IPS DF 19.7 (cell line): ENCODE data around the gene FRMD3.

Experiments used
- DNase-seq: peaks from one replicate; pipeline ENCODE4 v3.0.0-alpha.2; 2013; ENCODE audit warnings: low read depth, low spot score

The FRMD3 gene

GRCh38 chr9:83473488-83473971 is 64.7 kb downstream of the FRMD3 start:
- DNase-seq = no peak

GRCh38 chr9:83472764-83473163 is 65.4 kb downstream of the FRMD3 start:
- DNase-seq = no peak

GRCh38 chr9:83472221-83472665 is 66.0 kb downstream of the FRMD3 start:
- DNase-seq = no peak

- DNase-seq = no peak
Observed at GRCh38 chr9:83471241-83471640, 67.0 kb downstream of the FRMD3 start.

- DNase-seq = no peak
Observed at GRCh38 chr9:83469722-83470121, 68.5 kb downstream of the FRMD3 start.

- no peak for DNase-seq
Observed at GRCh38 chr9:83468821-83469220, 69.4 kb downstream of the FRMD3 start.

- no peak for DNase-seq
Observed at GRCh38 chr9:83466877-83467276, 71.3 kb downstream of the FRMD3 start.

GRCh38 chr9:83466351-83466750 is 71.8 kb downstream of the FRMD3 start:
- DNase-seq = no peak

- no peak for DNase-seq
Observed at GRCh38 chr9:83459830-83460229, 78.4 kb downstream of the FRMD3 start.

- no peak for DNase-seq
Observed at GRCh38 chr9:83458530-83458929, 79.7 kb downstream of the FRMD3 start.

- no peak for DNase-seq
Observed at GRCh38 chr9:83457005-83457404, 81.2 kb downstream of the FRMD3 start.

GRCh38 chr9:83456226-83456625 is 82.0 kb downstream of the FRMD3 start:
- DNase-seq = no peak

- no peak for DNase-seq
Observed at GRCh38 chr9:83454076-83454475, 84.1 kb downstream of the FRMD3 start.

- DNase-seq = no peak
Observed at GRCh38 chr9:83451308-83451707, 86.9 kb downstream of the FRMD3 start.

- DNase-seq = no peak
Observed at GRCh38 chr9:83449983-83450382, 88.2 kb downstream of the FRMD3 start.

GRCh38 chr9:83449166-83449565 is 89.0 kb downstream of the FRMD3 start:
- no peak for DNase-seq

GRCh38 chr9:83448626-83449025 is 89.6 kb downstream of the FRMD3 start:
- no peak for DNase-seq

- DNase-seq = no peak
Observed at GRCh38 chr9:83447351-83447750, 90.8 kb downstream of the FRMD3 start.

- no peak for DNase-seq
Observed at GRCh38 chr9:83445703-83446265, 92.4 kb downstream of the FRMD3 start.

GRCh38 chr9:83444110-83444509 is 94.1 kb downstream of the FRMD3 start:
- no peak for DNase-seq

- no peak for DNase-seq
Observed at GRCh38 chr9:83441390-83441789, 96.8 kb downstream of the FRMD3 start.

GRCh38 chr9:83440641-83441040 is 97.6 kb downstream of the FRMD3 start:
- DNase-seq = no peak

GRCh38 chr9:83435301-83435700 is 102.9 kb downstream of the FRMD3 start:
- DNase-seq = no peak

- DNase-seq = no peak
Observed at GRCh38 chr9:83434254-83434653, 103.9 kb downstream of the FRMD3 start.
